ENCODE measurements around the gene SULF2. TPM values are rescaled to one million over a fixed set of nuclear protein-coding genes. Genes with fewer than 3 reads are reported as not detected.

SULF2 gene
- total RNA-seq, 1 donor from 2014 or later: 79.2 TPM

- peak; percentile 42 for ATAC-seq
- intact Hi-C loops (cut with DNase I): no loop called here
- DNase-seq (ENCODE audit: low spot score): no peak
These were observed 14.3 kb downstream of the SULF2 start for GRCh38 chr20:47770935-47771334.

DNA sequence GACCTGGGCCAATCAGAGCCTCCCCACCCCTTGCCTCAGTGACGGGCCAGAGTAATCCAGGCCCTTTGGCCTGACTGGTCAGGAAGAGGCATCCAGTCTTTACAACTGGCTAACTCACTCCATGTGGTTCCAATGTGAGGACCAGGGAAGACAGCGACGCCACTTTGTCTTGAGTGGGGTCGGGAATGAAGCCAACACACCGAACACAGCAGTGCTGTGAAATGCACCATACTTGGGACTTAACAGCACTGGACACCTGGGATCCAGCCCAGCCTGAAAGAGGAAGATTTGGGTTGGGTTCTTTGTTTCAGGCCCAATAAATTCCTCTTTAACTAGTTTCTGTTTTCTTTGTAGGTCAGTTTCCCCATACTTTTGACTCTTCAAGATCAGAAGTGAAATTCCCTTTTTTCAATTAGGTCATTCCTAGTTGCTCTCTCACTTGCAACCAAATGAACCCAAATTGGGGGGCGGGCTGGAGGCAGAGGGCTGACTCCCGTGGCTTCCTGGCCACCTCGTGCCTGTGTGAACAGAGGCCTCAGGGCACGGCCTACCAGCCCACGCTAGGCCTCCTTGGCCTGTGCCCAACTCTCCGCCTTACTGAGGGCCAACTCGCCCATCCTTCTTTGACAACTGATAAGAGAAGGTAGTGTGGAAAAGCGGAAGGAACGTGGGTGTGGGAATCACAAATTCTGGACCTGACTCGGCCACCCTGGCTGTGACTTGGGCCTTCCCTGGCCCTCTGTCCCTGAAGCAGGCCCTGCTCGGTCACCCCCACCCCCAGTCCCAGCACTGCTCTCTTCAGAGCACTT lies 17.1 kb downstream of the SULF2 start:
- intact Hi-C loops (cut with DNase I): no loop called here
- peak; percentile 64 for ATAC-seq

DNA sequence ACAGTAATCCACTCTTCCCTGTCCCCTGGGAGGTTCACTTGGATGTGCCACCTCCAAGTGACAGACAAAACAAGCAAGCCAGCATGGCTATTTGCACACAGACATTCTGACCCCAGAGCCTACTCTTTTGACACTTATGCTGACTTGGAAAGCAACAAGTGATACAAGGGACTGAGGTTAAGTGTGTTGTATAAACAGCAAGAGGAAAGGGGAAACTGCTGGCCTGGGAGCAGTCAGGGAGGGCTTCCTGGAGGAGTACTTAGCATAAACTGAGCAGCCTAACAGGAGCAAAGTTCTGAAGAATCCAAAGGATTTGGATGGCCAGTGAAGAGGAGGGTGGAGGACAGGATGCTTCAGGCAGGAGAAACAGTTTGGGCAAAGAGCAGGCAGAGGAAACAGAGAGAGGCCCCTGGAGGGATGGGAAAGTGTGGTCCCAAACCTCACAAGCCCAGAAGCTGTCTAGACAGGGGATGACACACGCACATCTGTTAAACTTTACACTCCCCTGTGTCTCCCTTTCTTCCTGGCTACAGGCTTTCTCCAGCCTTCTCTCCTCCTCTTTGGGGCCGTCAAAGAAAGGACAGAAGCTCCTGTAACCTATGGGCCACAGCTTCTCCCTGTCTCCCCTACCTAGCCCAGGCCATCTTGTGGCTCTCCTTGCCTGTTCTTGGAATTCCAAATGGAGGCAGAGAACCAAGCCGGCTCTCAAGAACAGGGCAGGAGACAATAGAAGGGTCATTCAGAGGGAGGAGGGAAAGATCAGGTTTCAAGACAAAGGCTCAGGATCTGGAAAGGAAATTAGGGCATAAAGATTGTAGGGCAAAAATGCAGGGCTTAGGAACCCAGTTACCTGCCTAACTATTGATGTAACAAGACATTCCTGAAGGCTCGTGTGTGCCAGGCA lies 19.3 kb downstream of the SULF2 start:
- ATAC-seq (no peak), DNase-seq (ENCODE audit: low spot score) (no peak)
- intact Hi-C loops (cut with DNase I): no loop called here

More for the DNA sequence above, 17.1 kb downstream of the SULF2 start:
- DNase-seq (ENCODE audit: low spot score): peak; percentile 70

DNA sequence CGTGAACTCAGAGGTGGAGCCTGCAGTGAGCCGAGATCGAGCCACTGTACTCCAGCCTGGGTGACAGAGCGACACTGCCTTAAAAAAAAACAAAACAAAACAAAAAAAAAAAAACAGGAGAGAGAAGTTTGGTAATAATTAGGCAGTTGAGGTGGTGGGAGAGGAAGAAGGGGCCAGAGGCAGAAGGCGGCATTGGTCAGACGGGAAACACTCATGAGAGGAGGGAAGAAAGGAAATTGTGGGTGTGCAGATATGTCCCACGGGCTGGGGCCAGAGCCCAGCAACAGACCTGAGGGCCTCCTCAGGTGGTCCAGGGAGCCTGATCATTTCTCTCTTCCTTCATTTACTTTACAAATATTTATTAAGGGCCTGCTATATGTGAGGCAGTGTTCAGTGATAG lies 20.0 kb downstream of the SULF2 start:
- intact Hi-C loops (cut with DNase I): no loop called here
- DNase-seq (ENCODE audit: low spot score) (no peak), ATAC-seq (no peak)

DNA sequence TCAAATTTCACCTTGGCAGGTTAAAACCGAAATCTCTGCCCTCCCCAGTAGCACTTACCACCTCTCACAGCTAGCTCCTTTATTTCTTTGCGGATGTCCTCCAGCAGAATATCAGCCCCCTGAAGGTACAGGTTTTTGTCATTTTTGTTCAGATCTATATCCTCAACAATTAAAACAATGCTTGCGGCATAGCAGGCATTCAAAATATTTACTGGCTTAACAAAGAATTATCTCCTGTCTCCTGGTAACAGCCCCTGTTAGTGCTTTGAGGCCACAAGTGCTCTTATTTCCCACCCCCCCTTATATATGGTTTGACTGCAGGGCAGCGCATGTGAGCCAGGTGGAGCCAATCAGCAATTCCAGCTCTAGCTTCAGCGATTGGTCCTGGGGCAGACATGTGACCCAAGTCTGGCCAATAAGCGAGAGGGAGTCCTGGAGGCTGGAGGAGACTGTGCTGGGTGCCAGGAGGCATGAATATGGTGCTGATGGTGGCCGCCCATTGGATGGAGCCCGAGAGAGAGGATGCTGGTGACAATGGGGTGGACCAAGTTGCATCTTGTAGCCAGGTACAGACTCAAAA lies 21.0 kb downstream of the SULF2 start:
- ATAC-seq: no peak
- intact Hi-C loops (cut with DNase I): no loop called here

DNA sequence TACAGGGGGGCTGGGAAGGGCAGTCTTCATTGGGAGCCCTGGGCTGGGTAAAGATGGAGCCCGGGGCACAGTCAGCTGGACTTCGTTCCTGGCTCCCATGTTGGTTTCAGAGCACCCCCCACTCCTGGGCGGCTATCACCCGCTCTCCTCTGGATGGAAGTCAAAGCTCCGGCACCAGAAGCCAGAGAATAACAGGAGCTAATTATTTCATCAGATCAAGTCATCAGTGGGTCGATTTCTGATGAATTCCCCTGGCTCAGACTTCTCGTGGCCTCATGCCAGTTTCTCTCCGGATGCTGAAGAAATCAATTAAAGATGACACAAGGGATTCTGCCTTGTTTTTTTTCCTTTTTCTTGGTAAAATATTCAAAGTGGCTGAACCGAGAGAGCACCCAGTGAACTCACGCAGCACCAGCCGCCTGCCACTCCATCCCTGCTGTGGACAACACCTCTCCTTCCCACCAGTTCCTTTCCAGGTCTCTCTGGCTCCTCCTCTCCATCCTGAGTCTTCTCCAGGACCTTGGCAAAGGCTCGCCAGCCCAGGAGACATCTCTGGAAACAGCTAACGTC lies 22.5 kb downstream of the SULF2 start:
- intact Hi-C loops (cut with DNase I): no loop called here
- ATAC-seq (peak; percentile 26), DNase-seq (ENCODE audit: low spot score) (no peak)

More for the DNA sequence above, 21.0 kb downstream of the SULF2 start:
- no peak for DNase-seq (ENCODE audit: low spot score)

DNA sequence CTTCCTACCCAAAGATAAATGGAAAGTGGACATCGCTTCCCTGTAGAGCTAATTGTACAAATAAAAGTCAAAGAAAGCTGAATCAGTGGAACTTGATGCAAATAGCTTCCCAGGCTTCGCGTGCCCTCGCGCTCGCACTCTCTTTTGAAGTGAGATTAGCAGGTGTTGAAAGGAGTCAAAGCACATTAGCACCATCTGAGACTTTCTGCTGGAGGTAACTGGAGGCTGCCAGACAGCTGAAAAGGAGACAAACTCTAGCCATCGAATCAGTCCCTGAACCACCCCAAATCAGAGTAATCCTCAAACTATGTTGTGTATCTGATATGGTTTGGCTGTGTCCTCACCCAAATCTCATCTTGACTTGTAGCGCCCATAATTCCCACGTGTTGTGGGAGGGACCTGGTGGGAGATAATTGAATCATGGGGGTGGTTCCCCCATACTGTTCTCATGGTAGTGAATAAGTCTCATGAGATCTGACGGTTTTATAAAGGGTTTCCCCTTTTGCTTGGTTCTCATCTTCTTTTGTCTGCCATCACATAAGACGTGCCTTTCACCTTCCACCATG lies 23.7 kb downstream of the SULF2 start:
- intact Hi-C loops (cut with DNase I): no loop called here
- no peak for ATAC-seq

GRCh38 chr20:47760686-47761481 lies 24.4 kb downstream of the SULF2 start:
- intact Hi-C loops (cut with DNase I): no loop called here
- no peak for DNase-seq (ENCODE audit: low spot score)
- no peak for ATAC-seq

More for the DNA sequence above, 23.7 kb downstream of the SULF2 start:
- DNase-seq (ENCODE audit: low spot score): no peak

DNA sequence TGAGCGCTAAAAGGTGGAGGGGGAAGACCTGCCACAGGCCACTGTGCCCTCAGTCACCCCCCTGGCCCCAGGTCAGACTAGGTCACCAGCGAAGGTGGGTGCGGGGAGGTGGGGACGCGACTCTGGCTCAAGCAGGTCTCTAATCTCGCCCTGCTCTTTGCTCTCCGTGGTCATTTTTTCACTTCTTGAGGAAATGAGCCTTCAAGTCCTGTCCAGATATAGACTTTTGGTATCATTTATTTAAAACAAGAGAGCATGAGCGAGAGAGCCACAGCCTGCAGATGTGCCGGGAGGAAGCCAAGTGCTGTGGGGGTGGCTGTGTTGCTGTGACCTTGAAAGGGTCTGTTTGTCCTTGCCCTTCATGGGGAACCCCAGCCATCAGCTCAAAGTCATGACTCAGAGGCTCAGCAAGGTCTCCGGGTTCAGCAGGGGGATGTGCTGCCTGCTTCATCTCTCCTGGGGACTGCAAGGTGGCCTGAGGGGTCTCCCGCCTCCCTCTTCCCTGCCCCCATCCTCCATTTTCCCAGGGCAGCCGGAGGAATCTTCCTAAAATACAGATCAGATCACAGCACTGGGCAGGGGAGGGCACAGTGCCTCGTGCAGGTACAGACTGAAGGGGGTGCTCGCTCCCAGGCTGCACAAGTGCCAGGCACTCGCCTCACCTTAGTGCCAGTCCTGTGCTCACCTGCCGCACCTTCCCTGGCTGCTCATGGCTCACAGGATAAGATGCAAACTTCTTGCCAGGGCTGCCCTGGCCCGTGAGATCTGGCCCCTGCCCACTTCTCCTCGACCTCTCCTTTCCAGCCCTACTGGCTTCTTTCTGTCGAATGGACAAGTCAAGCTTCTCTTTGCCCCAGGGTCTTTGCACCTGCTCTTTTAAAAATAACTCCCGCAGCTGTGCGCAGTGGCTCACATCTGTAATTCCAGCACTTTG lies 26.5 kb downstream of the SULF2 start:
- DNase-seq (ENCODE audit: low spot score) (no peak), ATAC-seq (no peak)
- intact Hi-C loops (cut with DNase I): no loop called here

GRCh38 chr20:47757145-47758035 lies 27.9 kb downstream of the SULF2 start:
- intact Hi-C loops (cut with DNase I): no loop called here
- DNase-seq (ENCODE audit: low spot score): no peak
- no peak for ATAC-seq

DNA sequence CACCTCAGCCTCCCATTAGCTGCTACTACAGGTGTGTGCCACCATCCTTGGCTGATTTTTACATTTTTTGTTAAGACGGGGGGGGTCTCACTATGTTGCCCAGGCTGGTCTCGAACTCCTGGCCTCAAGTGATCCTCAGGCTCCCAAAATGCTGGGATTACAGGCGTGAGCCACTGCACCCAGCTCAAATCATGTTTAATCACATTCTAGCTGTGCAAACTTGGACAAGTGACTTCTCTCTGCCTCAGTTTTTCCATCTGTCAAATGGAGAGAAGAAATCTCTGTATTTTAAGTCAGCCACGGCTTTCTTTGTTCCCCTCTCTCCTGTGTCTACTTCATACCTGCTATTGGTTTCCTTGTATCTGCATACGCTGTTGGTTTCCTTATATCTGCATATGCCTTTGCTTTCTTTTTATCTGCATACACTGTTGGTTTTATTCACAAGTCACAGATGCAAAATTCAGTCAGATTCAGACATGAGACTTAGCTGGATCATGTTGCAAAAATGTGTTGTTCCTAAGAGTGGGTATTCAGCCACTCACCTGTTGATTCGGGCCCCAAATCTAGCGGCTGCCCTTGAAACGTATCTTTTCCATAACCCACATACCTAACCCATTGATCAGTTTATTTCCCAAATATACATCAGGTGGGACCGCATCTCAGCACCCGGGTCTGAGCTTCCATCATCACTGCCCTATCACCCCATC lies 30.2 kb downstream of the SULF2 start:
- ATAC-seq (no peak), DNase-seq (ENCODE audit: low spot score) (no peak)
- intact Hi-C loops (cut with DNase I): no loop called here

DNA sequence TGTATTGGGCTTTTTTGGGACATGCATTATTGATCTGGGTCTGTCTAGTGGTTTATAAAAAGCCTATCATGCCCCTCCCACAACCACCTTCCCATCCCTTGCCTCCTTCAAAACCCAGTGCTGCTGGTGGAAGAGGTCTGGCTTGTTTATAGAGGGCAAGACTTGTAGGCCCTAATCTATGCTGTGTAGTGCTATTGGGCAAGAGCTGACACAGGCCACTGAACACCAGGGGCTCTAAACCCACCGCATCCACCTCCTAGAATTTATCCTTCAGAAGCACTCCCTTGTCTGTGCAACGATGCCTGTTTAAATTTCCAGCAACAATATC lies 30.9 kb downstream of the SULF2 start:
- DNase-seq (ENCODE audit: low spot score) (no peak), ATAC-seq (no peak)
- intact Hi-C loops (cut with DNase I): no loop called here

GRCh38 chr20:47753576-47754387 lies 31.5 kb downstream of the SULF2 start:
- ATAC-seq: no peak
- intact Hi-C loops (cut with DNase I): no loop called here
- no peak for DNase-seq (ENCODE audit: low spot score)

DNA sequence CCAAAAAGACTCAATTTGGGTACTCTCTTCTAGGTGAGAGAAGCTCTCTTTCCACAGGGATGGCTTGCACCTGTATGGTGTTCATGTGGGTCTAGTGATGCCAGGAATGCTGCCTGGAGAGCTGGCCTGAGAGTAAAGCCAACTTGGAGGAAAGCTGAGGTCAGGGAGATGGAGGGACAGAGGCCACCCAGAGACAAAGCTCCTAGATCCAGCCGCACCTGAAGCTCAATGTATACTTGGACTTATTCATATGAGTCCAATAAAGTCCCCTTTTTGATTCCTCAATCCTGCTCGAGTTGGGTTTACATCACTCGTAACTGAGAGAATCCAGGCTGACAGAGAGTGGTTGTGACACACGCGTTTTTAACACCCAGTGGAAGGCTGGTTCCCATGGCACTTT lies 33.8 kb downstream of the SULF2 start:
- no peak for DNase-seq (ENCODE audit: low spot score)
- ATAC-seq: no peak
- intact Hi-C loops (cut with DNase I): no loop called here

- intact Hi-C loops (cut with DNase I): no loop called here
- DNase-seq (ENCODE audit: low spot score) (peak; percentile 76), ATAC-seq (peak; percentile 92)
These were observed 35.9 kb downstream of the SULF2 start for GRCh38 chr20:47749339-47749738.
